DOHH2 (cell line): ENCODE data around the gene MPPE1.

Experiments used
- EZH2phosphoT487 ChIP-seq: fragments of 200-600 bp; sonication (generic); IDR thresholded peaks from 2 replicates; pipeline ENCODE4 v1.6.1; 2017; ENCODE audit warnings: borderline replicate concordance, mild to moderate bottlenecking, antibody characterized with exemption, low read length, moderate library complexity, mixed read lengths
- TF ChIP-seq, protein P1 (sequence below): fragments of 200-600 bp; sonication (generic); IDR thresholded peaks from one replicate; pipeline ENCODE4 v1.5.1; 2014; ENCODE audit warnings: antibody characterized with exemption, mild to moderate bottlenecking, low read depth, low read length; ENCODE audit not compliant: poor library complexity, severe bottlenecking

DNA sequence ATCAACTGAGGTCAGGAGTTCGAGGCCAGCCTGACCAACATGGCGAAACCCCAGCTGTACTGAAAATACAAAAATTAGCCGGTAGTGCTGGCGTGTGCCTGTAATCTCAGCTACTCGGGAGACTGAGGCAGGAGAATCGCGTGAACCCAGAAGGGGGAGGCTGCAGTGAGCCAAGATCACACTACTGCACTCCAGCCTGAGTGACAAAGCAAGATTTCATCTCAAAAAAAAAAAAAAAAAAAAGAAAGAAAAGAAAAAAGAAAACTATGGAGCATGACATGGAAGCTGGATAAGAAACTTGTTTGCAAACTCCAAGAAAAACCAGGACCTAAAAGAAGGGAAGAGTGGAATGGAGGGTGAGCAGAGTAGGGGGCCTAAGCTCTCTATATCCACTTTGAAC is 58.8 kb downstream of the MPPE1 start:
- TF ChIP-seq, protein P1, sequence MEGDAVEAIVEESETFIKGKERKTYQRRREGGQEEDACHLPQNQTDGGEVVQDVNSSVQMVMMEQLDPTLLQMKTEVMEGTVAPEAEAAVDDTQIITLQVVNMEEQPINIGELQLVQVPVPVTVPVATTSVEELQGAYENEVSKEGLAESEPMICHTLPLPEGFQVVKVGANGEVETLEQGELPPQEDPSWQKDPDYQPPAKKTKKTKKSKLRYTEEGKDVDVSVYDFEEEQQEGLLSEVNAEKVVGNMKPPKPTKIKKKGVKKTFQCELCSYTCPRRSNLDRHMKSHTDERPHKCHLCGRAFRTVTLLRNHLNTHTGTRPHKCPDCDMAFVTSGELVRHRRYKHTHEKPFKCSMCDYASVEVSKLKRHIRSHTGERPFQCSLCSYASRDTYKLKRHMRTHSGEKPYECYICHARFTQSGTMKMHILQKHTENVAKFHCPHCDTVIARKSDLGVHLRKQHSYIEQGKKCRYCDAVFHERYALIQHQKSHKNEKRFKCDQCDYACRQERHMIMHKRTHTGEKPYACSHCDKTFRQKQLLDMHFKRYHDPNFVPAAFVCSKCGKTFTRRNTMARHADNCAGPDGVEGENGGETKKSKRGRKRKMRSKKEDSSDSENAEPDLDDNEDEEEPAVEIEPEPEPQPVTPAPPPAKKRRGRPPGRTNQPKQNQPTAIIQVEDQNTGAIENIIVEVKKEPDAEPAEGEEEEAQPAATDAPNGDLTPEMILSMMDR, result no peak
- no peak for TF ChIP-seq EZH2phosphoT487
